ENCODE measurements around the gene PFN2.

DNA sequence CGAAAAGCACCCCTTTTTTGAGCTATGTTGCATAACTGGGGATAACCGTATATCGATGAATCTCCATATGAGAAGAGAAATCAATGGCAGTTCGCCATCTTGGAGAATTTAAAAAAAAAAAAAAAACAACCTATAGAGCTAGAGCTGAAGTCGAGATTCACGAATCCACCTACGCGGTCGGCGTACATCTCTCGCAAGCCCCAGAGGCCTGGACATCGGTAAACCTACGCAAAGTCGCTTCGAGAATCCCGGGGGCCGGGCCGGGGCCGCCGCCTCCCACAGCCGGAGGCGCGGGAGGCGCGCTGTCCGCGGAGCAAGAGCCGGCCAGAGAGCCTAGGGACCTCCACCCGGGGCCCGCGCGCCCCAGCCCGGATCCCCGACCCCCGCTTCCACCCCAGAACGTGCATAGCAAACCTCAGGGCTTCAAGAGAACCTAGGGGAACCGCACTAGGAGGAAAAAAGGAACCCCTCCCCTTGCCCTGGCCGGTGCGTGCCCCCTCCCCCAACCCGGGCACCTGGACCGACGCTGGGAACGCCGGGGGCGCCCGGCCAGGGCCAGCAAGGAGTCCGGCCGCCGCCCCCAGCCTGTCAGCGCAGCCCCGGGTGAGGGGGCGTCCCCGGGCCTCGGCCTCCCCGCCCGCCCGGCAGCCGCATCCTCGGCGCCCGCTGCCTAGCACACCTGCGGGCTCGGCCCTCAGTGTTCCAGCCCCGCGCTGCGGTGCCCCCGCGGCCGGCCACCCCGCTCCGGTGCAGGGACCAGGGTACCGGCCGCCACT, 567 bp downstream of the PFN2 start:
- TF ChIP-seq, protein P1, sequence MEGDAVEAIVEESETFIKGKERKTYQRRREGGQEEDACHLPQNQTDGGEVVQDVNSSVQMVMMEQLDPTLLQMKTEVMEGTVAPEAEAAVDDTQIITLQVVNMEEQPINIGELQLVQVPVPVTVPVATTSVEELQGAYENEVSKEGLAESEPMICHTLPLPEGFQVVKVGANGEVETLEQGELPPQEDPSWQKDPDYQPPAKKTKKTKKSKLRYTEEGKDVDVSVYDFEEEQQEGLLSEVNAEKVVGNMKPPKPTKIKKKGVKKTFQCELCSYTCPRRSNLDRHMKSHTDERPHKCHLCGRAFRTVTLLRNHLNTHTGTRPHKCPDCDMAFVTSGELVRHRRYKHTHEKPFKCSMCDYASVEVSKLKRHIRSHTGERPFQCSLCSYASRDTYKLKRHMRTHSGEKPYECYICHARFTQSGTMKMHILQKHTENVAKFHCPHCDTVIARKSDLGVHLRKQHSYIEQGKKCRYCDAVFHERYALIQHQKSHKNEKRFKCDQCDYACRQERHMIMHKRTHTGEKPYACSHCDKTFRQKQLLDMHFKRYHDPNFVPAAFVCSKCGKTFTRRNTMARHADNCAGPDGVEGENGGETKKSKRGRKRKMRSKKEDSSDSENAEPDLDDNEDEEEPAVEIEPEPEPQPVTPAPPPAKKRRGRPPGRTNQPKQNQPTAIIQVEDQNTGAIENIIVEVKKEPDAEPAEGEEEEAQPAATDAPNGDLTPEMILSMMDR (IDR thresholded peaks at IDR 0.05): no peak
- TF ChIP-seq EP300 (IDR thresholded peaks at IDR 0.05): no peak

Measured in sigmoid colon (tissue), 4 donors.